ENCODE data around the gene EVI5.

- TF ChIP-seq POLR2AphosphoS5 (IDR thresholded peaks at IDR 0.05; ENCODE audit: low read depth, low read length) (no peak), TAF1 (IDR thresholded peaks at IDR 0.05; ENCODE audit: borderline replicate concordance, low read depth, low read length) (no peak)
These were observed 41.7 kb downstream of the EVI5 start for GRCh38 chr1:92743221-92743620.
